ENCODE data around the gene KRTAP20-3. TPM values are rescaled to one million over a fixed set of nuclear protein-coding genes. Genes with fewer than 3 reads are reported as not detected.

KRTAP20-3 gene
- total RNA-seq, 1 donor from 2014 or later, result not detected

GRCh38 chr21:30680586-30680985, 37.9 kb downstream of the KRTAP20-3 start:
- no peak for DNase-seq (ENCODE audit: low spot score)

- no peak for DNase-seq (ENCODE audit: low spot score)
These were observed 41.8 kb downstream of the KRTAP20-3 start for GRCh38 chr21:30684506-30684905.

GRCh38 chr21:30689822-30690221, 47.2 kb downstream of the KRTAP20-3 start:
- DNase-seq (ENCODE audit: low spot score), result no peak

Other genes with a start within 250 kb of the KRTAP20-3 start
- gene KRTAP13-1, start 246.8 kb upstream of the KRTAP20-3 start, total RNA-seq (ENCODE audit: insufficient read depth, low replicate concordance), result not detected
- gene KRTAP13-3, start 216.9 kb upstream of the KRTAP20-3 start, total RNA-seq (ENCODE audit: insufficient read depth, low replicate concordance), result not detected
- gene KRTAP13-4, start 212.6 kb upstream of the KRTAP20-3 start, total RNA-seq (ENCODE audit: insufficient read depth, low replicate concordance), result 3.4 TPM
- gene KRTAP15-1, start 202.6 kb upstream of the KRTAP20-3 start, total RNA-seq (ENCODE audit: insufficient read depth, low replicate concordance), result 5.5 TPM
- gene KRTAP19-1, start 162.5 kb upstream of the KRTAP20-3 start, total RNA-seq (ENCODE audit: insufficient read depth, low replicate concordance), result not detected
- 8.2 TPM for gene KRTAP19-2, start 155.4 kb upstream of the KRTAP20-3 start, total RNA-seq (ENCODE audit: insufficient read depth, low replicate concordance)
- gene KRTAP19-3, start 150.9 kb upstream of the KRTAP20-3 start, total RNA-seq (ENCODE audit: insufficient read depth, low replicate concordance), result not detected
- not detected for gene KRTAP19-4, start 145.7 kb upstream of the KRTAP20-3 start, total RNA-seq (ENCODE audit: insufficient read depth, low replicate concordance)
- 13.0 TPM for gene KRTAP19-5, start 140.7 kb upstream of the KRTAP20-3 start, total RNA-seq (ENCODE audit: insufficient read depth, low replicate concordance)
- gene KRTAP19-6, start 101.0 kb upstream of the KRTAP20-3 start, total RNA-seq (ENCODE audit: insufficient read depth, low replicate concordance), result not detected
- gene KRTAP19-7, start 81.5 kb upstream of the KRTAP20-3 start, total RNA-seq (ENCODE audit: insufficient read depth, low replicate concordance), result not detected
- not detected for gene KRTAP22-2, start 52.5 kb upstream of the KRTAP20-3 start, total RNA-seq (ENCODE audit: insufficient read depth, low replicate concordance)
- gene KRTAP6-3, start 50.4 kb upstream of the KRTAP20-3 start, total RNA-seq (ENCODE audit: insufficient read depth, low replicate concordance), result not detected
- not detected for gene KRTAP6-2, start 44.0 kb upstream of the KRTAP20-3 start, total RNA-seq (ENCODE audit: insufficient read depth, low replicate concordance)
- gene KRTAP22-1, start 41.8 kb upstream of the KRTAP20-3 start, total RNA-seq (ENCODE audit: insufficient read depth, low replicate concordance), result not detected
- gene KRTAP6-1, start 28.9 kb upstream of the KRTAP20-3 start, total RNA-seq (ENCODE audit: insufficient read depth, low replicate concordance), result not detected
- gene KRTAP20-1, start 26.4 kb upstream of the KRTAP20-3 start, total RNA-seq (ENCODE audit: insufficient read depth, low replicate concordance), result 28.4 TPM
- not detected for gene KRTAP20-4, start 22.2 kb upstream of the KRTAP20-3 start, total RNA-seq (ENCODE audit: insufficient read depth, low replicate concordance)
- 3.9 TPM for gene KRTAP20-2, start 7.7 kb upstream of the KRTAP20-3 start, total RNA-seq (ENCODE audit: insufficient read depth, low replicate concordance)
- gene KRTAP21-3, start 75.9 kb downstream of the KRTAP20-3 start, total RNA-seq (ENCODE audit: insufficient read depth, low replicate concordance), result not detected
- gene KRTAP21-2, start 104.4 kb downstream of the KRTAP20-3 start, total RNA-seq (ENCODE audit: insufficient read depth, low replicate concordance), result not detected
- not detected for gene KRTAP21-1, start 112.6 kb downstream of the KRTAP20-3 start, total RNA-seq (ENCODE audit: insufficient read depth, low replicate concordance)
- gene KRTAP8-1, start 170.4 kb downstream of the KRTAP20-3 start, total RNA-seq (ENCODE audit: insufficient read depth, low replicate concordance), result not detected
- gene KRTAP7-1, start 186.9 kb downstream of the KRTAP20-3 start, total RNA-seq (ENCODE audit: insufficient read depth, low replicate concordance), result 10.1 TPM
- 2.4 TPM for gene KRTAP11-1, start 238.7 kb downstream of the KRTAP20-3 start, total RNA-seq (ENCODE audit: insufficient read depth, low replicate concordance)

Measured in umbilical cord (tissue), 2 donors.